OCI-LY7 (cell line): ENCODE data around the gene RALGAPA2. TPM values are rescaled to one million over a fixed set of nuclear protein-coding genes. Genes with fewer than 3 reads are reported as not detected.

ENCODE experiments used
- BruUV-seq: library from RNA; stranded (reverse); fragments of 400-500 nt; replicated peaks from 2 replicates; lab custom pipeline; 2021; lab: Mats Ljungman, UMichigan
- CTCF ChIA-PET: fragments of 300-600 bp; sonication (Branson Sonifier 250); formaldehyde crosslinking; loops from one replicate; lab custom pipeline; 2022; ENCODE audit warnings: antibody characterized with exemption; ENCODE audit not compliant: unreplicated experiment; lab: Charles Lee
- POLR2A ChIA-PET: fragments of 300-600 bp; sonication (Branson Sonifier 250); formaldehyde crosslinking; loops from one replicate; lab custom pipeline; 2022; ENCODE audit warnings: antibody characterized with exemption; lab: Charles Lee
- DNase-seq: peaks from one replicate; pipeline ENCODE4 v3.0.0-alpha.2; 2015; ENCODE audit warnings: low spot score
- H2AFZ ChIP-seq: fragments of 200-600 bp; sonication (generic), shearing (Covaris generic); 2 replicates; pipeline ENCODE4 v1.6.1; 2014; ENCODE audit warnings: mild to moderate bottlenecking, antibody characterized with exemption, low read length, moderate library complexity
- H3K27ac ChIP-seq: fragments of 200-600 bp; sonication (generic); 2 replicates; pipeline ENCODE4 v1.5.1; 2014; ENCODE audit warnings: mixed run types, low read depth, mild to moderate bottlenecking, moderate library complexity, low read length, inconsistent platforms; ENCODE audit not compliant: poor library complexity, severe bottlenecking
- H3K36me3 ChIP-seq: fragments of 200-600 bp; sonication (generic); 2 replicates; pipeline ENCODE4 v1.6.1; 2014; ENCODE audit warnings: mild to moderate bottlenecking, antibody characterized with exemption, low read length, moderate library complexity, mixed read lengths; ENCODE audit not compliant: insufficient read depth
- H3K4me1 ChIP-seq: fragments of 200-600 bp; sonication (generic); 2 replicates; pipeline ENCODE4 v1.5.1; 2014; ENCODE audit warnings: mild to moderate bottlenecking, low read length; ENCODE audit not compliant: insufficient read depth, poor library complexity, severe bottlenecking
- H3K4me2 ChIP-seq: fragments of 200-600 bp; sonication (generic); 2 replicates; pipeline ENCODE4 v1.6.1; 2014; ENCODE audit warnings: mild to moderate bottlenecking, low read length
- H3K4me3 ChIP-seq: fragments of 200-600 bp; sonication (generic); 2 replicates; pipeline ENCODE4 v1.5.1; 2014; ENCODE audit warnings: mild to moderate bottlenecking, low read depth, low read length; ENCODE audit not compliant: poor library complexity, severe bottlenecking
- H3K79me2 ChIP-seq: fragments of 200-600 bp; sonication (generic); 2 replicates; pipeline ENCODE4 v1.6.1; 2016; ENCODE audit warnings: low read depth, mild to moderate bottlenecking, low read length, moderate library complexity, mixed read lengths; ENCODE audit not compliant: insufficient read depth
- H3K9me2 ChIP-seq: fragments of 200-600 bp; sonication (generic); 2 replicates; pipeline ENCODE4 v1.6.1; 2016; ENCODE audit warnings: mild to moderate bottlenecking, low read length, mixed read lengths; ENCODE audit not compliant: insufficient read depth
- H3K9me3 ChIP-seq: fragments of 200-600 bp; sonication (generic); 2 replicates; pipeline ENCODE4 v1.6.1; 2014; ENCODE audit warnings: mild to moderate bottlenecking, mixed run types, low read length, mixed read lengths
- H4K20me1 ChIP-seq: fragments of 200-600 bp; sonication (generic); 2 replicates; pipeline ENCODE4 v1.6.1; 2014; ENCODE audit warnings: mild to moderate bottlenecking, antibody characterized with exemption, low read length, moderate library complexity, mixed read lengths; ENCODE audit not compliant: insufficient read depth
- CTCF ChIP-seq: fragments of 200-600 bp; sonication (generic); conservative IDR thresholded peaks from 2 replicates; pipeline ENCODE4 v1.5.1; 2014; ENCODE audit warnings: mild to moderate bottlenecking, antibody characterized with exemption, low read length, moderate library complexity, mixed read lengths
- EZH2phosphoT487 ChIP-seq: fragments of 200-600 bp; sonication (generic); IDR thresholded peaks from 2 replicates; pipeline ENCODE4 v1.6.1; 2018; ENCODE audit warnings: low read depth, borderline replicate concordance, mild to moderate bottlenecking, mixed run types, antibody characterized with exemption, low read length, moderate library complexity, mixed read lengths
- intact Hi-C: fragments of 100-400 bp; cut with micrococcal nuclease; formaldehyde crosslinking; loops from one replicate; pipeline ENCODE4 v1.10.0; 2022; ENCODE audit not compliant: unreplicated experiment
- total RNA-seq, 2 experiments: library from RNA; depleted of rRNA in 1 of 2; stranded (reverse); fragments of >200 nt in 1 of 2; shearing (Covaris generic) in 1 of 2; gene quantifications; 2 replicates each; pipeline ENCODE4 v1.2.3, GENCODE V29; 2014 to 2022

The RALGAPA2 gene
- total RNA-seq, 2 experiments from 2014 or later, result 9.1 to 17.8 TPM

DNA sequence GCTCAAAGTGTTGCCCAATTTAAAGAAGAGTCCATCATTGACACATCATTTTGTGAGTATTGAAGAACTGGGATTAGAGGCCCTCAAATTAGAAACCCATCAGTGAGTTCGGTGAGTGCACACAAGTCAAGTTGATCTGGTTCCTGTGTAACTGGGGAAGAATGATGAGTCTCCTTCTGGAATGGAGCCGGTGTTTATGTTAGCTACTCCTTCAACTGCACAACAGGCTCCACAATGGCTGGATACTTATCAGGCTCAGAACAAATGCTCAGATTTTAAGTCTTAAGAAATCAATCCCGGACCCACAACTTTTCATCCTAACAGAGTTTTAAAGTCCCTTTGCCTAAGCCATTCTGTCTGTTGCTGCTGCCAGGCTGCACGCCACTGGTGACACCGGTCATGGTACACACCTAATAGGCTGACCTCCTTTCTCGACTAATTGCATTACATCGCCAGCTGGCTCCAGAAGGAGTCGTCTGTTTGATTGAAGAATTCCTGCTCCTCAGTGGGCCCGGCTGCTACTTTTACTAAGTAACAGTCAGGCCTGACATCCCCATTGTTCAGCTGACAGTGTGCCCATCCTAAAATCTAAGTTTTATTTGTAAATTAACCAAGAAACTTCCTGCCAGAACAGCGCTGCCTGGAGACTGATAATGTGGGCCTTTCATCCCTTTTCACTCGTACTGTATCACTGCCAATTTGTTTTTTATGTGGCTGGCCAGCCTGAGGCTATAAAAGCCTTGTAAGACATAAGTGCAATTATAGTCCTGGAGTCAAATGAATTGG lies 214.2 kb downstream of the RALGAPA2 start:
- Histone ChIP-seq H3K36me3 (no peaks in the 10 kb centered on the region), H3K9me3 (no peaks in the 10 kb centered on the region), H3K4me3 (no peak overlapping the region), H3K79me2 (no peaks in the 10 kb centered on the region), H3K4me2 (no peak overlapping the region), H3K27ac (no peak overlapping the region), H4K20me1 (no peaks in the 10 kb centered on the region), H3K4me1 (no peaks in the 10 kb centered on the region), H3K9me2 (no peaks in the 10 kb centered on the region), H2AFZ (no peak overlapping the region)
- no peak for DNase-seq
- ChIA-PET POLR2A (no interaction called here), CTCF (no interaction called here)
- intact Hi-C loops, result no loop called here
- TF ChIP-seq CTCF (no peak), EZH2phosphoT487 (no peak)
- no TSS peak for BruUV-seq

DNA sequence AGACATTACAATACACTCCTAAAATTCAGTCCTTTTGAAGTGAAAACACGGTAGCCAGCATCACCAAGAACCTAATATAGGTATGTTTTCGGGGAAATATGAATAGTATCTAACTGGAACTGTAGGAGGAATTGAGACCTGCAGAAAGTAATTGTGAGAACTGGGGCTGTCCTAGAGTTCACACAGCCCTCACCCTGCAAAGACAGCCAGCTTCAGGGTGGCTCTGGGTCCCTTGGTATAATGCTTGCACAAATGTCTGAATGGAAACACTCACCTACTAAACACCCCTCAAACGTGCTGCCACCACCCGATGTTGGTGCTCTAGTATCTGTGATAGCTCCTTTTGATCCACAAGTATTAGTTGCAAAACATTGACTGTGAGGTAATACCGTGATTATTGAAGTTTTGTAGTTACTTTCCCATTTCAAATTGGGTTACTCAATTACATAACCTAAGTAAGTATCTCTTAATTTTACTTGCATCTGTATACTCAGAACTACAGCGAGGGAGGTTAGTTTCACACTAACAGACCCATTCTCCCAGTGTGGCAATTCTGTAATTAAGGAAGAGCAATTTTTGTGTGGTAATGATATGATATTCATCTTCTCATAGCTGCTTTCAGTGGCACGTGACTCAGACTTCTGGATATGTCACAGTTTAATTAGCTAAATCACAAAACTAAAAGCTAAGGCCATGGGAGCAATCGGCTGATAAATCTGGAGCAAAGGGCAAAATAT lies 215.0 kb downstream of the RALGAPA2 start:
- ChIA-PET POLR2A (interaction anchor here (0.9 to 1.3 kb wide), 3 partner anchors 9 to 19 kb away, joined by 3 read pairs; no protein-coding TSS in a partner anchor), CTCF (no interaction called here)
- no peak overlapping the region for H3K27ac ChIP-seq
- no peak overlapping the region for H3K4me2 ChIP-seq
- H4K20me1 ChIP-seq, result no peaks in the 10 kb centered on the region
- TF ChIP-seq CTCF, result no peak
- no peaks in the 10 kb centered on the region for H3K79me2 ChIP-seq
- H3K9me2 ChIP-seq, result no peaks in the 10 kb centered on the region
- intact Hi-C loops, result no loop called here
- H2AFZ ChIP-seq, result no peak overlapping the region
- DNase-seq, result no peak
- BruUV-seq, result no TSS peak
- H3K4me1 ChIP-seq, result no peaks in the 10 kb centered on the region
- H3K9me3 ChIP-seq, result no peaks in the 10 kb centered on the region
- H3K4me3 ChIP-seq, result no peak overlapping the region
- no peaks in the 10 kb centered on the region for H3K36me3 ChIP-seq
